Nephron (organoid): ENCODE measurements around the gene LGR4.
"Not testable (repeated sequence)": the region's sequence is repeated elsewhere in the genome, so short reads cannot be mapped to it uniquely, and the experiment has no call there.

Experiments used
- H3K27ac Mint-ChIP-seq, 3 experiments: 2 replicates each; pipeline ENCODE4 v1.8.0; 2020; ENCODE audit warnings: mixed read lengths in 3 of 3, mild to moderate bottlenecking in 2 of 3, moderate library complexity in 1 of 3
- H3K27me3 Mint-ChIP-seq: 2 replicates; pipeline ENCODE4 v1.8.0; 2021; ENCODE audit warnings: low read depth, mild to moderate bottlenecking, moderate library complexity, mixed read lengths
- H3K36me3 Mint-ChIP-seq: 2 replicates; pipeline ENCODE4 v1.8.0; 2020; ENCODE audit warnings: low read depth, mixed read lengths
- H3K4me1 Mint-ChIP-seq: 2 replicates; pipeline ENCODE4 v1.8.0; 2020; ENCODE audit warnings: mixed read lengths
- H3K4me3 Mint-ChIP-seq, 3 experiments: 2 replicates each; pipeline ENCODE4 v1.8.0; 2020; ENCODE audit warnings: mild to moderate bottlenecking in 3 of 3, mixed read lengths in 3 of 3, moderate library complexity in 2 of 3
- H3K9me3 Mint-ChIP-seq: 2 replicates; pipeline ENCODE4 v1.8.0; 2020; ENCODE audit warnings: mixed read lengths
- CTCF ChIP-seq, 3 experiments: fragments of 200-600 bp; sonication (generic); IDR thresholded peaks; one replicate each; pipeline ENCODE4 v1.5.0; 2021; ENCODE audit warnings: antibody characterized with exemption in 3 of 3; ENCODE audit not compliant: unreplicated experiment in 3 of 3

LGR4 gene

GRCh38 chr11:27349919-27350318 lies 122.7 kb downstream of the LGR4 start:
- no peak for TF ChIP-seq CTCF (IDR thresholded peaks at IDR 0.05; ENCODE audit: unreplicated experiment in 3 of 3)

GRCh38 chr11:27348340-27348873 lies 124.2 kb downstream of the LGR4 start:
- Mint-ChIP-seq H3K4me3 (no peak overlapping the region), H3K9me3 (peaks cover 2% of the 10 kb centered on the region), H3K27me3 (no peaks in the 10 kb centered on the region), H3K4me1 (peaks cover 31% of the 10 kb centered on the region), H3K36me3 (peaks cover 49% of the 10 kb centered on the region), H3K27ac (peak overlapping the region; percentile 49 to 68 (median 52))
- no peak for TF ChIP-seq CTCF (IDR thresholded peaks at IDR 0.05; ENCODE audit: unreplicated experiment in 3 of 3)

More at GRCh38 chr11:27349919-27350318, 122.7 kb downstream of the LGR4 start:
- Mint-ChIP-seq H3K27me3 (no peaks in the 10 kb centered on the region), H3K4me1 (peaks cover 31% of the 10 kb centered on the region), H3K4me3 (no peak overlapping the region), H3K9me3 (peaks cover 1% of the 10 kb centered on the region), H3K36me3 (peaks cover 41% of the 10 kb centered on the region), H3K27ac (peak overlapping the region; percentile 8 to 45 (median 39))

GRCh38 chr11:27347359-27348339 lies 124.9 kb downstream of the LGR4 start:
- no peak for TF ChIP-seq CTCF (IDR thresholded peaks at IDR 0.05; ENCODE audit: unreplicated experiment in 3 of 3)

DNA sequence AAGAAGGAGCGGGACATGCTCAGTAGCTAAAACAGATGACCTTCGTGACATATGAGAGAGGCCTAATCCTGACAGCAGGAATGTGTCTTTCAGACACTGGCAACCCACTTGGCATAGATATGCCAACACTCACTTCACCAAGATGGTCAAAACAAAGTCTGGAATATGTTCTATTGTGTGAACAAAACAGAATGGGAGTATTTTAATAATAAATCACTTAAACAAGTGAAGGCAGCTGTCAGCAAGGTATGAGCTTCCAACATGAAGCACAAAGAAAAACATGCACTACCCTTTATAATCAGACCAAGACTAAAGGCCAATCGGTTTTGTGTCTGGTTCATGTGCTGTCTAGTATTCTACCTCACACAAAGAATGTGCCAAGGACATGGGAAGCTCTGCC lies 132.6 kb downstream of the LGR4 start:
- H3K27ac Mint-ChIP-seq: peak overlapping the region in 1 of 3 experiments; percentile 21
- H3K4me3 Mint-ChIP-seq: no peak overlapping the region
- no peak for TF ChIP-seq CTCF (IDR thresholded peaks at IDR 0.05; ENCODE audit: unreplicated experiment in 3 of 3)
- no peaks in the 10 kb centered on the region for H3K4me1 Mint-ChIP-seq
- H3K27me3 Mint-ChIP-seq: no peaks in the 10 kb centered on the region
- peaks cover 46% of the 10 kb centered on the region for H3K36me3 Mint-ChIP-seq
- H3K9me3 Mint-ChIP-seq: peaks cover 1% of the 10 kb centered on the region

More at GRCh38 chr11:27347359-27348339, 124.9 kb downstream of the LGR4 start:
- Mint-ChIP-seq H3K9me3 (peaks cover 2% of the 10 kb centered on the region), H3K36me3 (peaks cover 54% of the 10 kb centered on the region), H3K27me3 (no peaks in the 10 kb centered on the region), H3K4me3 (peak overlapping the region in 1 of 3 experiments; percentile 10), H3K27ac (peak overlapping the region; percentile 41 to 71 (median 56)), H3K4me1 (peaks cover 31% of the 10 kb centered on the region)

GRCh38 chr11:27334764-27335163 lies 137.8 kb downstream of the LGR4 start:
- not testable (repeated sequence) for H3K4me1 Mint-ChIP-seq, H3K27ac Mint-ChIP-seq, H3K9me3 Mint-ChIP-seq, H3K27me3 Mint-ChIP-seq, H3K4me3 Mint-ChIP-seq
- peaks cover 44% of the 10 kb centered on the region for H3K36me3 Mint-ChIP-seq

- Mint-ChIP-seq H3K27me3 (no peaks in the 10 kb centered on the region), H3K4me3 (no peak overlapping the region), H3K36me3 (peaks cover 45% of the 10 kb centered on the region), H3K9me3 (peaks cover 5% of the 10 kb centered on the region), H3K27ac (peak overlapping the region in 2 of 3 experiments; percentile 5 to 29), H3K4me1 (no peaks in the 10 kb centered on the region)
- no peak for TF ChIP-seq CTCF (IDR thresholded peaks at IDR 0.05; ENCODE audit: unreplicated experiment in 3 of 3)
These were observed 140.6 kb downstream of the LGR4 start for GRCh38 chr11:27331981-27332380.
